Neural progenitor cell (in vitro differentiated cells): ENCODE data around the gene LILRB2. TPM values are rescaled to one million over a fixed set of nuclear protein-coding genes. Genes with fewer than 3 reads are reported as not detected.
"Not testable (repeated sequence)": the region's sequence is repeated elsewhere in the genome, so short reads cannot be mapped to it uniquely, and the experiment has no call there.

ENCODE experiments used
- DNase-seq: peaks from one replicate; pipeline ENCODE4 v3.0.0-alpha.2; 2016; ENCODE audit warnings: low spot score
- H2AFZ ChIP-seq: fragments of 200-600 bp; sonication (generic); replicated peaks from 2 replicates; pipeline ENCODE4 v1.6.1; 2016; ENCODE audit warnings: antibody characterized with exemption
- H3F3A ChIP-seq: fragments of 200-600 bp; sonication (generic); 2 replicates; pipeline ENCODE4 v1.6.1; 2016; ENCODE audit warnings: antibody characterized with exemption, low read depth
- H3K27ac ChIP-seq: fragments of 200-600 bp; sonication (generic); 2 replicates; pipeline ENCODE4 v1.5.1; 2016; ENCODE audit warnings: mild to moderate bottlenecking
- H3K27me3 ChIP-seq: fragments of 200-600 bp; sonication (generic); 2 replicates; pipeline ENCODE4 v1.6.1; 2016; ENCODE audit warnings: mild to moderate bottlenecking, moderate library complexity
- H3K36me3 ChIP-seq: fragments of 200-600 bp; sonication (generic); 2 replicates; pipeline ENCODE4 v1.5.1; 2016
- H3K4me1 ChIP-seq: fragments of 200-600 bp; sonication (generic); 2 replicates; pipeline ENCODE4 v1.6.1; 2016; ENCODE audit warnings: mixed run types
- H3K4me2 ChIP-seq: fragments of 200-600 bp; sonication (generic); 2 replicates; pipeline ENCODE4 v1.6.1; 2016
- H3K4me3 ChIP-seq: fragments of 200-600 bp; sonication (generic); 2 replicates; pipeline ENCODE4 v1.5.1; 2016
- H3K79me2 ChIP-seq: fragments of 200-600 bp; sonication (generic); 2 replicates; pipeline ENCODE4 v1.6.1; 2016; ENCODE audit warnings: low read depth
- H3K9ac ChIP-seq: fragments of 200-600 bp; sonication (generic); 2 replicates; pipeline ENCODE4 v1.6.1; 2016
- H3K9me3 ChIP-seq: fragments of 200-600 bp; sonication (generic); 2 replicates; pipeline ENCODE4 v1.5.1; 2016; ENCODE audit warnings: low read depth
- H4K20me1 ChIP-seq: fragments of 200-600 bp; sonication (generic); 2 replicates; pipeline ENCODE4 v1.6.1; 2016; ENCODE audit warnings: low read depth
- H3K27ac Mint-ChIP-seq: 3 replicates; pipeline ENCODE4 v1.8.0; 2021; ENCODE audit warnings: mixed read lengths
- H3K27me3 Mint-ChIP-seq: 2 replicates; pipeline ENCODE4 v1.8.0; 2022; ENCODE audit warnings: low read depth, mild to moderate bottlenecking, inconsistent platforms, moderate library complexity, mixed read lengths; ENCODE audit not compliant: insufficient read depth
- H3K36me3 Mint-ChIP-seq: 3 replicates; pipeline ENCODE4 v1.8.0; 2021; ENCODE audit warnings: mixed read lengths
- H3K4me1 Mint-ChIP-seq: 3 replicates; pipeline ENCODE4 v1.8.0; 2021; ENCODE audit warnings: mixed read lengths
- H3K4me3 Mint-ChIP-seq: 3 replicates; pipeline ENCODE4 v1.8.0; 2021; ENCODE audit warnings: mild to moderate bottlenecking, moderate library complexity, mixed read lengths
- H3K9me3 Mint-ChIP-seq: 3 replicates; pipeline ENCODE4 v1.8.0; 2020; ENCODE audit warnings: mixed read lengths
- EZH2 ChIP-seq: fragments of 200-600 bp; sonication (generic); IDR thresholded peaks from 2 replicates; pipeline ENCODE4 v1.6.1; 2017; ENCODE audit warnings: antibody characterized with exemption, mild to moderate bottlenecking, moderate library complexity
- EZH2phosphoT487 ChIP-seq: fragments of 200-600 bp; sonication (generic); IDR thresholded peaks from 2 replicates; pipeline ENCODE4 v1.6.1; 2017; ENCODE audit warnings: antibody characterized with exemption
- total RNA-seq: library from RNA; depleted of rRNA; stranded (reverse); fragments of >200 nt; gene quantifications from 2 replicates; pipeline ENCODE4 v1.2.3, GENCODE V29; 2015; ENCODE audit warnings: low replicate concordance
- TF ChIP-seq, protein P1 (sequence below): fragments of 200-600 bp; sonication (generic); IDR thresholded peaks from 2 replicates; pipeline ENCODE4 v1.5.1; 2017; ENCODE audit warnings: antibody characterized with exemption, mild to moderate bottlenecking

LILRB2 gene
- not detected in 2 replicates for total RNA-seq

DNA sequence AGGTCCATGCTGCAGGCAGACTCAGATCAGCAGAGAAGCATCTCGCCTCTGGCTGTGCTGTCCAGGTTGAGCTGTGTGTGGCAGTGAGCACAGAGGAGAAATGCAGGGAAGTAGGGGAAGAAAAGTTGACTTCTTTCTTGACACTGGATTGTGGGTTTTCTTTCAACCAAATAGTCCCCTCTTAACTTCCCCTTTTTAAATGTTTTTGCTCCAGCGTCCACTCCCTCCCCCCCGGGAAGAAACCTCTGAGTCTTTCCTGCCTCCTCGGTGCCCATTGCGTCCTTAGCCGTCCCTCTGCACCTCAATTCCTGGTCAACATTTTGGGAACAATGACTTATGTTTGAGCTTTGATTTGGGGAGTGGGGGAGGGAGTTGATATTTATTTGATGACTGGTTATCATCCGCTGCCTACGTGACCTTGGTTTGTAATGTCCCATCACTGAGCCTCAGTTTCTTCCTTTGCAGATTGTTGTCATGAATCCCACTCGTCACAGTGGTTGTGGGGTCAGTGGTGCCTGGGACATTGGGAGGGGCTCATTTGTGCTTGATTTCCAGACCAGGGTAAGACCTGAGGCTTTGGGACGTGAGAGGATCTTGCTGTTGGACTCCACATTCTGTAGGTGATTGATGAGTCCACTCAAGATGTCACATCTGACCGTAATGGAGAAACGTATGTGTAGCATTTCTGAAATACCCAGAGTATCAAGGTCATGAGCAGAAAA is at the start of gene LILRB2:
LILRB2 (minus strand) TSS at position 104 of the 722 bp plus-strand sequence. CDS start 614 bp downstream, outside the sequence.
- Histone ChIP-seq H3K9ac (no peak within 1 kb of the TSS), H3K27ac (no peak within 1 kb of the TSS), H3K9me3 (no peaks in the 10 kb centered on the region), H4K20me1 (no peaks in the 10 kb centered on the region), H3K4me2 (no peak within 1 kb of the TSS), H3K4me3 (no peak within 1 kb of the TSS), H3K27me3 (peaks cover 6% of the 10 kb centered on the region), H2AFZ (no peak within 1 kb of the TSS), H3F3A (no peaks in the 10 kb centered on the region), H3K36me3 (no peaks in the 10 kb centered on the region), H3K4me1 (no peaks in the 10 kb centered on the region), H3K79me2 (no peaks in the 10 kb centered on the region)
- H3K9me3 Mint-ChIP-seq, result no peaks in the 10 kb centered on the region
- peaks cover 5% of the 10 kb centered on the region for H3K27me3 Mint-ChIP-seq
- no peak for TF ChIP-seq EZH2phosphoT487
- TF ChIP-seq, protein P1, sequence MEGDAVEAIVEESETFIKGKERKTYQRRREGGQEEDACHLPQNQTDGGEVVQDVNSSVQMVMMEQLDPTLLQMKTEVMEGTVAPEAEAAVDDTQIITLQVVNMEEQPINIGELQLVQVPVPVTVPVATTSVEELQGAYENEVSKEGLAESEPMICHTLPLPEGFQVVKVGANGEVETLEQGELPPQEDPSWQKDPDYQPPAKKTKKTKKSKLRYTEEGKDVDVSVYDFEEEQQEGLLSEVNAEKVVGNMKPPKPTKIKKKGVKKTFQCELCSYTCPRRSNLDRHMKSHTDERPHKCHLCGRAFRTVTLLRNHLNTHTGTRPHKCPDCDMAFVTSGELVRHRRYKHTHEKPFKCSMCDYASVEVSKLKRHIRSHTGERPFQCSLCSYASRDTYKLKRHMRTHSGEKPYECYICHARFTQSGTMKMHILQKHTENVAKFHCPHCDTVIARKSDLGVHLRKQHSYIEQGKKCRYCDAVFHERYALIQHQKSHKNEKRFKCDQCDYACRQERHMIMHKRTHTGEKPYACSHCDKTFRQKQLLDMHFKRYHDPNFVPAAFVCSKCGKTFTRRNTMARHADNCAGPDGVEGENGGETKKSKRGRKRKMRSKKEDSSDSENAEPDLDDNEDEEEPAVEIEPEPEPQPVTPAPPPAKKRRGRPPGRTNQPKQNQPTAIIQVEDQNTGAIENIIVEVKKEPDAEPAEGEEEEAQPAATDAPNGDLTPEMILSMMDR, result no peak
- TF ChIP-seq EZH2, result no peak
- H3K4me3 Mint-ChIP-seq, result no peak within 1 kb of the TSS
- DNase-seq, result no peak
- H3K27ac Mint-ChIP-seq, result no peak within 1 kb of the TSS
- no peaks in the 10 kb centered on the region for H3K4me1 Mint-ChIP-seq
- no peaks in the 10 kb centered on the region for H3K36me3 Mint-ChIP-seq

DNA sequence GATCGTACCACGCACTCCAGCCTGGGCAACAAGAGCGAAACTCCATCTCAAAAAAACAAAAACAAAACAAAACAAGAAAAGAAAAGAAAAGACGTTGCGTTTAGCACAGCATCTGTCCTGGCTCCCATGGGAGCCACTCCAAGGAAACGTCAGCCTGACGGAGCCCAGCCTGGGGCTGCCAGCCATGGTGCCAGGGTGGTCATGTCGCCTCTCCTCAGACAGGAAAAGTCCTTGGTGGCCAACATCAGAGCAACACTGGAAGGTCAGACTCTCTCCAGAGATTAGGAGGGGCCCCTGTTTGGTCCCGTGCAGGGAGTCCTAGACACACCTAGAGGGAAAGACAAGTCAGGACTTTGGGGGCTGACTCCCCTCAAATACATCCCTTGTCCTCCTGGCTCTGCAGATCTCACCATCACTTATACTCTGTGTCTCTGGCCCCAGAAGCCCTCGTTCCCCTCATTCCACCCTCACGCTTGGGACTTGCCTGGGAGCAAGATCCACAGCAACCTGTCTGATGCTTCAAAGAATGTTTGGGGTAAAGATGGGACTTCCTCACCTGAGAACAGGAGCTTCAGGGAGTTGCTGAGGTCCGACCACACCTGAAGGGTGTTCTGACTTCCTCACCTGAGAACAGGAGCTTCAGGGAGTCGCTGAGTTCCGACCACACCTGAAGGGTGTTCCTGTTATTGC is 48.7 kb upstream of the LILRB2 start:
- no peak overlapping the region for H3K4me3 Mint-ChIP-seq
- H3K4me1 Mint-ChIP-seq, result no peaks in the 10 kb centered on the region
- H3K27me3 Mint-ChIP-seq, result peaks cover 13% of the 10 kb centered on the region
- Histone ChIP-seq H3K9me3 (no peaks in the 10 kb centered on the region), H2AFZ (no peak overlapping the region), H3K27ac (no peak overlapping the region), H3K4me1 (no peaks in the 10 kb centered on the region), H3K4me3 (no peak overlapping the region), H3K9ac (no peak overlapping the region), H3K79me2 (no peaks in the 10 kb centered on the region), H3K36me3 (no peaks in the 10 kb centered on the region), H3F3A (no peaks in the 10 kb centered on the region), H3K4me2 (no peak overlapping the region), H4K20me1 (no peaks in the 10 kb centered on the region), H3K27me3 (no peaks in the 10 kb centered on the region)
- no peak overlapping the region for H3K27ac Mint-ChIP-seq
- no peaks in the 10 kb centered on the region for H3K36me3 Mint-ChIP-seq
- DNase-seq, result no peak
- H3K9me3 Mint-ChIP-seq, result no peaks in the 10 kb centered on the region
- TF ChIP-seq EZH2 (no peak), EZH2phosphoT487 (no peak)
- TF ChIP-seq, protein P1, result no peak

DNA sequence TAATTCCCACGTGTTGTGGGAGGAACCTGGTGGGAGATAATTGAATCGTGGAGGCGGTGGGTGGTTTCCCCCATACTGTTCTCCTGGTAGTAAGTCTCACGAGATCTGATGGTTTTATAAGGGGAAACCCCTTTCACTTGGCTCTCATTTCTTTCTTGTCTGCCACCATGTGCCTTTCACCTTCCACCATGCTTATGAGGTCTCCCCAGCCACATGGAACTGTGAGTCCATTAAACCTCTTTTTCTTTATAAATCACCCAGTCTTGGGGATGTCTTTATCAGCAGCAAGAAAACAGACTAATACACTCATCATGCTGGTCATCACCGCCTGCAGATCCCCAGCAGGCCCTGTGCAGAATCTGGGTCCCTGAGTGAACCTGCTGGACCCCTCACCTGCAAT is 47.9 kb upstream of the LILRB2 start:
- not testable (repeated sequence) for H3K9me3 ChIP-seq, H3K79me2 ChIP-seq, H3F3A ChIP-seq, H3K4me3 Mint-ChIP-seq, DNase-seq, H3K36me3 Mint-ChIP-seq, H3K27me3 ChIP-seq, H3K27ac Mint-ChIP-seq, H3K4me2 ChIP-seq, H3K36me3 ChIP-seq, H4K20me1 ChIP-seq, H3K27ac ChIP-seq, H3K9ac ChIP-seq, H3K9me3 Mint-ChIP-seq, H3K4me3 ChIP-seq, H3K4me1 ChIP-seq, H2AFZ ChIP-seq, H3K4me1 Mint-ChIP-seq
- H3K27me3 Mint-ChIP-seq, result peaks cover 11% of the 10 kb centered on the region

DNA sequence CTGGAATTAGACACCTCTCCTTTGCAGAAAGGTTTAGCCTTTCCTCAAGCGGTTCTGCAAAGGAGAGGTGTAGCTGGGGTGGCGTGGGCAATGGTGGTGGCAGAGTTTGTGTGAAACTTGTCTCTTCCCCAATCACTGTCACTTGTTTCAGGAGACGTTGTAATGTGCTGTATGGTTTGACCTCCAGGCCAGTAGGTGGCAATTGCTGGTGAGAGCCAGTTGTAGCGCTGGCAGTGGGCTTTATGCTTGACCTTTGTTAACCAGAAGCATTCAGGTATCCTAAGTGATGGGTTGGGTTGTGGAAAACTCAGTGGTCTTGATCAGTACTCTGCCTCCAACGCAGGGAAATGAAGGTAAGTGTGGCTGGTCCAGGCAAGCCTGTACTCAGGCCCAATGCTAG is 44.7 kb upstream of the LILRB2 start:
- Histone ChIP-seq H3K9ac (no peak overlapping the region), H3K27ac (no peak overlapping the region), H3K4me1 (no peaks in the 10 kb centered on the region), H2AFZ (no peak overlapping the region), H3K36me3 (no peaks in the 10 kb centered on the region), H3K4me3 (no peak overlapping the region), H3K27me3 (peaks cover 6% of the 10 kb centered on the region), H3K9me3 (no peaks in the 10 kb centered on the region), H3F3A (no peaks in the 10 kb centered on the region), H4K20me1 (no peaks in the 10 kb centered on the region), H3K79me2 (no peaks in the 10 kb centered on the region), H3K4me2 (no peak overlapping the region)
- TF ChIP-seq, protein P1, result no peak
- no peak for TF ChIP-seq EZH2phosphoT487
- TF ChIP-seq EZH2, result no peak
- DNase-seq, result no peak
- no peaks in the 10 kb centered on the region for H3K36me3 Mint-ChIP-seq
- no peak overlapping the region for H3K4me3 Mint-ChIP-seq
- no peaks in the 10 kb centered on the region for H3K4me1 Mint-ChIP-seq
- peaks cover 10% of the 10 kb centered on the region for H3K27me3 Mint-ChIP-seq
- no peak overlapping the region for H3K27ac Mint-ChIP-seq
- H3K9me3 Mint-ChIP-seq, result peaks cover 12% of the 10 kb centered on the region
